GM21360 (cell line): Measurements from ENCODE around the gene RALGAPB.
"Not testable (repeated sequence)": the region's sequence is repeated elsewhere in the genome, so short reads cannot be mapped to it uniquely, and the experiment has no call there.

Experiments
- ATAC-seq: cut with Tn5 transposase; IDR thresholded peaks from one replicate; pipeline ENCODE4 v1.9.1; 2021; ENCODE audit warnings: mild to moderate bottlenecking, moderate library complexity; ENCODE audit not compliant: unreplicated experiment

RALGAPB gene

DNA sequence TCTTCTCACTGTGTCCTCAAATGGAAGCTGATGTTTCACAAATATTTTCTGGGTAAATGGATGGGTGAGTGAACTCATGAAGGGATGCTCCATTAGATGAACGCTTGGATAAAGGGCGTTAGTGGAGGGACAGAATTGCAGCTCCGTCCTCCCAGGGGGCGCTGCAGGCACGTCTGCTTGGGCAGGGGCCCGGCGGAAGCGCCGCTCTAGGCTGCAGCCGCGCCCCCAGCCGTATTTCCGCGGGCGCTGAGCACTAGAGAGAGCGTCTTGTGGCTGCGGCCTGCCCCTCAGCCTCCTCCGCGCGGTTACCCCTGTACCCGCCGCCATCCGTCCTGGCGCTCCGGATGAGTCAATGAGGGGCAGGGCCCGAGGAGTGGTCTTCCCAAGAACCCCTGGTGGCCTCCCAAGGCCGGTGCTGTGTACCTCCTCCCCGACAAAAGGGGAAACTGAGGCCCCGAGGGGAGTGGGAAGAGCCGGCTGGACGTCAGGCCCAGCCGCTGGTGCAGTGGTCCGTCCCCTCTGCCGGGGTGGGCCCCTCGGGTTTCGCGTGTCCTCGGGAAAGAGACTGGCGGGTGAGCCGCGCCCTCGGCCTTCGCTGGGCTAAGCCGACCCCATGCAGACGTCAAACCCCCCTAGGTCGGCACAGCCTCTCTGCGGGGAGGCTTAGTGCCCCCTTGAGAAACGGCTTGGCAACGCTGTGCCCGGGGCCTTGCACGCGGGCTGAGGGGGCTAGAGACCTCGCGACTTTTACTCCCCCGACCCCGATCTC, 26.0 kb upstream of the RALGAPB start:
- ATAC-seq = peak; percentile 66

DNA sequence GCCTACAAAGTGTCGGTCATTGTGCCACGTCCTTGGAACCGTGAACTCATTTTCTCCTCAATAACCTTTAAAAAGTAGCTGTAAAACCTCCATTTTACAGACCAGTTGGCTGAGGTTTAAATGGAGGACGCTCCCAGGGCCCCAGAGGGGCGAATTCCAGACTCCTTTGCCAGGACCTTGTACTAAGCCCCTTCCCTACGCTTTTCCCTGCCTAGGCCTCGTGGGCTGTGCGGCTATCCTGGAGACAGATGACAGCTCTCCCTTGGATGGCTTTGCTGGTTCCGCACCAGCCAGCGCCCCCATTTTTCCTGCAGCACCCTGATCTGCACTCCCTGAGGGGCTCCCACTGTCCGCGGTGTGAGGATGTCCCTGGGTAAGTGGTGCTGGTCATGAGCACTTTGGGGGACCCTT, 25.4 kb upstream of the RALGAPB start:
- ATAC-seq = no peak

DNA sequence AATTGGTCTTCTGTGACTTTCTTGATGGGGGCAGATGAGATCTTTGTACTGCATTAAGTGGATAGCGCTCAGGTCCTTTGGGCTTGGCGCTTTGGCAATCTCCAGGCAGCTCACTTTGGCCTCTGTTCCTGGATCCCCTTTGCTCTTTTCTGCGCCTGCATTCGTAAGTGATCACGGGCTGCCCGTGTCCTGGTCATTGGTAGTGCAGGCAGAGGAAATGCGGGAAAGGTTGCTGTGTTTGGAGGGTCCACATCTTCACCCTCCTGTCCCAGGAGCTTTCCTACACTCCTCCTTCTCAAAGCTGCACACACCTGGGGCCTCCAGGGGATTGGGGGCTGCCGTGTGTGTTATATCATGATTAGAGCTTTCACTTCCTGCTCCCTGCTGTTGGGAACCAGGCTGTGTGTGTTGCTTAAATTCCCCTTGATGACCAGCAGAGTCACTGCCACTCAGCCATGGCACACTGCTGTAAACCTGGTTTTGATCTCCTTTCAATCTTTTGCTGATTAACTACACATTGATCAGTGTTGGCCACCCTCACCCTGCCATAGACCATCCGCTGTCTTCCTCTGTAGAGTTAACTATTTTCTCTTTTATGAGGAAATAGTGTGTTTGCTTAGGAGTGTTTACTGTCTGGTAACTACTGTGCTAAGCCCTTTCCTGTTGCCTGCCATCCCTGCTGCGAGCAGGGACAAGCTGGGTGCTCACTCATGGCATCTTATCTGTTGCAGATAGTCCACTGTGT, 24.5 kb upstream of the RALGAPB start:
- ATAC-seq = no peak

DNA sequence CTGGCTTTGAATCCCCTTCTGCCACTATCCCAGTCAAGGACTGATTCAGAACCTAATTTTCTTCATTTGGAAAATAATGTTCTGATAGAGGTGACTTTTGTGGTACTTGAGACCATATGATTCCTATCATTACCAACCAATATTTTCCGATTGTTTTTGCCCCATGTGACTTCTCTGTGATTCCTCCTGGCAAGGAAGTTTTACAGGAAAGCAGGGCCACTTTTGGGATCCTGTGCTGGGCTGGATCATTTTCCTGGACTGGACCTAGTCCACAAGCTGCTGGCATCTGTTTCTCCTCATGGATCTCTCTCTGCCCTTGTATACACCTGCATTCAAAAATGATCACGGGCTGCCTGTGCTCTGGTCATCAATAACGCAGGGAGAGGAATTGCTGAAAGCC, 23.6 kb upstream of the RALGAPB start:
- no peak for ATAC-seq

DNA sequence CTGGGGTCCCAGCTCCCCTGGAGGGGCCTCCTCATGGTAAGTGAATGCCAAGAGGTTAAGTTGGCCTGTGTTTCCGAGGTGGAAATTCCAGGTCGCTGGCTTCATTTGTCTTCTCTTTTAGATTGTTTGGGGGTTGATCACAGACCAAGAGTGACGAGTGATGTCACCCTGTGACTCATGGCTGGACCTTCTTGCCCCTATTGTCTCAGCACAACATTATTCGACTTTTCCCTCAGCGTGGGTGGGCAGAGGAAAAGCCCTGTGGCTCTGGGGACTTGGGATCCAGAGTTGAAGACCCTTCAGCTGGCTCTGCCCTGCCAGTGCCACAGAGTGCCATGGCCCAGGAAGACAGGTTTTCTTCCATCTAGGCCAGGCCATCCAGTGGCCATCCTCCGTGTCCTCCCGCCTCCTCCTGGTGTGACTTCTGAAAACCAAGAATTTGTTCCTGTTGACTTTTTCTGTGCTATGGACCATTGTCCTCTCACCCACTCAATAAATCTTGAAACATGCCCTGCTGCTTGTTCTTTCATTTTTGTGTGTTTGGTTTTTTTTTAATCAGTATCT, 22.1 kb upstream of the RALGAPB start:
- no peak for ATAC-seq

DNA sequence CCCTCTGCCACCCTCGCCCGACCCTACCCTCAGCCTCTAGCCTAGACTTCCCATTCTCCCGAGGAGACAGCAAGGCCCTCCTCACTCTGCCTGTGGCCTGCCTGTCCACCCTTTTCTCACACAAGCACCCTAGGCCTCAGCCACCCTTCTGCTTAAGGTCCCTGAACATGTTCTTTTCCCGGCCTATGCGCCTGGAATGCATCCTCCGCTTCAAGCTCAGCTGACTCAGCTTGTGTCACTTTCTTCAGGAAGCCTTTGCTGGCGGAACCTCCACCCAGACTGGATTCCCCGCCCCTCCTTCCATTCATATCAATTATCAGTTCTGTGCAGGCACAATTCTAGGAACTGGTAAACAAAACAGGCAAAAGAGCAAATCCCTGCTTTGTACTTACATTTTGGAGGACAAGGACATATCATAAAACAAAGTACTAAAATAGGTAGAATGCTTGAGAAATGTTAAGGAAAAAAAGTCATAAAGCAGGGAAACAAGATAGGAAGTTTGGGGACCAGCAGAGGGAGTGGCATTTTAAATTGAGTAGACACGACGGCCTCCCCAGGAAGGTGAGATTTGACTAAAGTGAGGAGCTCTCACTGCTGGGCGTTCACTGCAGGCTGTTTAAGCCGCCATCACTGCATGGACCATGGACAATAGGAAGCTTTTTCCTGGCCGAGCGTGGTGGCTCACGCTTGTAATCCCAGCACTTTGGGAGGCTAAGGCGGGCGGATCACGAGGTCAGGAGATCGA, 19.6 kb upstream of the RALGAPB start:
- ATAC-seq = no peak

DNA sequence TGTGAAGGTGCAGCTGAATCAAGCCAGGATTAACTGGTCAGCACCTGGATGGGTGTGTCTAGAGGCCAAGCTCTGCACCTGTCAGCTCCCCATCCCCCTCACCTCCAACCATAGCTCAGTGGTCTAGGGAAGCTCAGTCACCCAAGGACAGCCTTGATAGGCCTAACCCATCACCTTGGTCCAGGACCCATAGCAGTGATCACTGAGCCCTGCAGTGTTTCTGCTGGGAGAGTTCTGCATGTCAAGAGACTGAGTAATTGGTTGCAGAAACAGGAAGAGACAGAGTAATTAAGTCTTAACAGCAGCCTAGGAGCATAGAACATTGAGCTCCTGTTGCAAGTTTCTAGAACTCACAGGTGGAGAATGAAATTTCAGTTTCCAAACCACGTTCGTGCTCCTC, 18.7 kb upstream of the RALGAPB start:
- peak; percentile 61 for ATAC-seq

DNA sequence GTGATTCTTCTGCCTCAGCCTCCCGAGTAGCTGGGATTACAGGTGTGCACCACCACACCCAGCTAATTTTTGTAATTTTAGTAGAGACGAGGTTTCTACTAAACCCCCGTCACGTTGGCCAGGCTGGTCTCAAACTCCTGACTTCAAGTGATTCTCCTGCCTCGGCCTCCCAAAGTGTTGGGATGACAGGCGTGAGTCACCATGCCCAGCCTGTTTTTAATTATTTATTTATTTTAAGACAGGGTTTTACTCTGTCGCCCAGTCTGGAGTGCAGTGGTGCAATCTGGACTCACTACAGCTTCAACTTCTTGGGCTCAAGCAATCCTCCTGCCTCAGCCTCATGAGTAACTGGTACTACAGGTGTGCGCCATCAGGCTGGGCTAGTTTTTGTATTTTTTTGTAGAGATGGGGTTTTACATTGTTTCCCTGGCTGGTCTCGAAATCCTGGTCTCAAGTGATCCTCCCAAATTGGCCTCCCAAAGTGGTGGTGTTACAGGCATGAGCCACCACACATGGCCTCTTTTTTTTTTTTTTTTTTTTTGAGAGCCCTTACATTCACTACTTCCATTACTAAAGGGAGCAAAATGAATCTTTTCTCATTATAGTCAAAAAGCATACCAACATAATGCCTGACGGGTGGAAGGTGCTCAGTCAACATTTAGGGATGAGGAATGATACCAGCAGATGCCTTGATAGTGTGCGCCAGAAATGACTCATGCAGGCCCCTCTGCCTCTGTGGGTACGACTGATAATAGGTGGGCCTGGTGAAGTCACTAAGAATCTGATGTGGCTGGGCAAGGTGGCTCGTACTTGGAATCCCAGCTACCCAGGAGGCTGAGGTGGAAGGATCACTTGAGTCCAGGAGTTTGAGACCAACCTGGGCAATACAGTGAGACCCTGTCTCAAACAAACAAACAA, 17.8 kb upstream of the RALGAPB start:
- no peak for ATAC-seq

DNA sequence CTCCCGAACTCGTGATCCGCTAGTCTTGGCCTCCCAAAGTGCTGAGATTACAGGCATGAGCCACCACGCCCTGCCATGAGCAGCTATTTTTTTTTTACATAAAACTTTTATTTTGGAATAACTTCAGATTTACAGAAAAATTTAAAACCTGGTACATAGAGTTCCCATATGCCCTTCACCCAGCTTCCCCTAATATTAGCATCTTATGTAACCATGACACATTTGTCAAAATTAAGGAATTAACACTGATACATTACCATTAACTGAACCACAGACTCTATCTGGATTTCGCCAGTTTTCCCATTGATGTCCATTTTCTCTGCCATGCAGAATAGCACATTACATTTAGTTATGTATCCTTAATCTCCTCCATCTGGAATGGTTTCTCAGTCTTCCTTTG, 14.3 kb upstream of the RALGAPB start:
- no peak for ATAC-seq

DNA sequence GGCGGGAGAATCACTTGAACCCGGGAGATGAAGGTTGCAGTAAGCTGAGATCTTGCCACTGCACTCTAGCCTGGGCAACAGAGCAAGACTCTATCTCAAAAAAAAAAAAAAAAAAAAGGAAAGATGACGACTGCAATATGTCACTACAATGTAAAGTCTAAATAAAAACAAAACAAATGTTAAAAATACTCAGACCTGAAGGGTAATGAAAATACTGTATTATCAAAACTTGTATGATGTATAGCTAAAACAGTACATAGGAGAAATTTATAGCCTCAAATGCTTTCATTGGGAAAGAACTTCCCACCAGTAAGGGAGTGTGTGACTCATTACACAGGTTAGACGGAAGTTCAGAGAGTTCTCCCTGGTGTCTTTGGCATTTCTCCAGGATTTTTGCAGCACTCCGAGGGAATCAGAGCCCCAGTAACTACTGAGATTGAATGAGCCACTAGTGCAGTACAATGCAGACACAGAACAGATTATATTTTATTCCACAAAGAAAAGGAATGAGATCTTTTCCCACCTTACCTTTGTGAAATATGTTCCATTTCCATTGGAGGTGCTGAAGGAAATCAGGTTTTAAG, 12.5 kb upstream of the RALGAPB start:
- ATAC-seq = no peak

DNA sequence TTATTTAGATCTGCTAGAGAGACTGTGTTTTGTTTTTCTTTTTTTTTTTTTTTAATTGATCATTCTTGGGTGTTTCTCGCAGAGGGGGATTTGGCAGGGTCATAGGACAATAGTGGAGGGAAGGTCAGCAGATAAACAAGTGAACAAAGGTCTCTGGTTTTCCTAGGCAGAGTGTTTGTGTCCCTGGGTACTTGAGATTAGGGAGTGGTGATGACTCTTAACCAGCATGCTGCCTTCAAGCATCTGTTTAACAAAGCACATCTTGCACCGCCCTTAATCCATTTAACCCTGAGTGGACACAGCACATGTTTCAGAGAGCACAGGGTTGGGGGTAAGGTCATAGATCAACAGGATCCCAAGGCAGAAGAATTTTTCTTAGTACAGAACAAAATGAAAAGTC, 12.0 kb upstream of the RALGAPB start:
- ATAC-seq = not testable (repeated sequence)

DNA sequence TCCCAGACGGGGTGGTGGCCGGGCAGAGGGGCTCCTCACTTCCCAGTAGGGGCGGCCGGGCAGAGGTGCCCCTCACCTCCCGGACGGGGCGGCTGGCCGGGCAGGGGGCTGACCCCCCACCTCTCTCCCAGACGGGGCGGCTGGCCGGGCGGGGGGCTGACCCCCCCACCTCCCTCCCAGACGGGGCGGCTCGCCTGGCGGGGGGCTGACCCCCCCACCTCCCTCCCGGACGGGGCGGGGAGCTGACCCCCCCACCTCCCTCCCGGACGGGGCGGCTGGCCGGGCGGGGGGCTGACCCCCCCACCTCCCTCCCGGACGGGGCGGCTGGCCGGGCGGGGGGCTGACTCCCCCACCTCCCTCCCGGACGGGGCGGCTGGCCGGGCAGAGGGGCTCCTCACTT, 11.5 kb upstream of the RALGAPB start:
- not testable (repeated sequence) for ATAC-seq

DNA sequence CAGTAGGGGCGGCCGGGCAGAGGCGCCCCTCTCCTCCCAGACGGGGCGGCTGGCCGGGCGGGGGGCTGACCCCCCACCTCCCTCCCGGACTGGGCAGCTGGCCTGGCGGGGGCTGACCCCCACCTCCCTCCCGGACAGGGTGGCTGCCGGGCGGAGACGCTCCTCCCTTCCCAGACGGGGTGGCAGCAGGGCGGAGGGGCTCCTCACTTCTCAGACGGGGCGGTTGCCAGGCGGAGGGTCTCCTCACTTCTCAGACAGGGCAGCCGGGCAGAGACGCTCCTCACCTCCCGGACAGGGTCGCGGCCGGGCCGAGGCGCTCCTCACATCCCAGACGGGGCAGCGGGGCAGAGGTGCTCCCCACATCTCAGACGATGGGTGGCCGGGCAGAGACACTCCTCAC, 11.1 kb upstream of the RALGAPB start:
- ATAC-seq = not testable (repeated sequence)

DNA sequence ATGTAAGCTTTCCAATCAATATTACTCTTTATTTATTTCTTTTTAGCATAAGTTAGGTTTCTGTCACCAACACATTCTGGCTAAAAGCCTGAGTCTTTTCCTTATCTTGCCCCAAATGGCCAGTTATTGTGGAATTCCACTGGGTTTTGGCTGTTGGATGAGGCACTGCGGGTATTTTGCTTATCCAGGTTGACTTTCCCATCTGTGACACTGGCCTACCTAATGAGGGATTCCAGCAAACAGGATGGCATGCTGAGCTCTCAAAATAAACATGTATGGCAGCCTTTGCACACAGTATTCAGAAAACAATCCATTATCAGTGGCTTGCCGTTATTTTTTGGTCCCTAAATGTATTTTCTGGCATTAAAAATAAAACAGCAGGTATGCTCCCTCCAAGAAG, 6.5 kb upstream of the RALGAPB start:
- no peak for ATAC-seq

DNA sequence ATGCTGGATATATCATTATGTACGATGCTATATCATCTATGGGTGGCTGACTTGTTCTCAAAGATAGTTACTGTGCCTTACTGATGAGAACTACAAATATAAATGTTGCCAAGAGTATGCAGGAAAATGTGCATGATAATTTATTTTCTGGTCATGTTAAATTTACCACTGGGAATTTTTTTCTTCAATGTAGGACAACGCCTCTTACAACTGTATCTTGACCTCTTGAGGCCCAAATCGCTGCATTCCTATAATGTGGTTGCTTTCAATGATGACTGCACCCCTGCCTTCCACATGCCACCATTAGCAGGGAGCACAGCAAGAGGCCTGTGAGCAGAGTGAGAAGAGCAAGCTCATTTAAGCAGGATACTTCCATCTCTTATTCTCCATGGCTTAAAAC, 5.7 kb upstream of the RALGAPB start:
- no peak for ATAC-seq

DNA sequence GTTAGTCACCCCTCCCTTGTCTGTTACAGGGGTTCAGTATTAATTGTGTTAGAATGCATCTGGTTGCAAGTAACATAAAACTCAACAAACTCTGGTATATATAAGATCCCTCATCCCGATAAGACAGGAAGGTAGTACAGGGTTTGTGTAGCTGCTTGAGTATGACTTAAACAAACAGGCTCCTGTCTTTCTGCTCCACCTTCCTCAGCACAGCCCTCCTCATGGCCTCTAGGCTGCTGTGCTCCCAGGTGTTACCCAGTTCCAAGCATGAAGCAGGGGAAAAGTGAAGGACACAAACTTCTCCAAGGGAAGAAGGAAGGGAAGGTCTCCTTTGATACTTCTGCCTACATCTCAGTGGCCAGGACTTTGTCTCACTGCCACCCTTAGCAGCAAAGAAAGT, 1.4 kb upstream of the RALGAPB start:
- ATAC-seq = no peak

DNA sequence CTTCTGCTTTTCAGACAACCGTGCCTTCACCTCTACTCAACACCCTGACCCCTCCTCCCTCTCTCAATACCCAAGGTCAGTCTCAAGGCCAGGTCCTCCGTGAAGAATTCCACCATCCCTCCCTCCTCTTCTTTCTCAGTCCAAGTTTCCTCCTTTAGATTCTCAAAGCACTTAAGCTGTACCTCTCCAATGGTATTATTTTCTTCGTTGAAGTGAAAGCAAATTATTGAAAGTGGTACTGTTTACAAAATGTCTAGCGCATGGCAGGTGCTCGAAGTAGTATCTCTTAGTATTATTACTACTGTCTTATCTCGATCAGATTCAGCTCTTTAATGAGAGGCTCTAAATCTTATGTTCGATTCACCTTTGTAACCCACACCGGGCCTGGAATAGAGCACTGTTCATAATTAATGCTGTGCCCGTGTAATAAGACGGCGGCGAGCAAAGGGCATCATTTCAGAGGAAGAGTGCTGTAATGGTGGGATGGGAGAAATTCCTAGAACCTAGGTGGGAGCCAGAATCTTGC, 593 bp upstream of the RALGAPB start:
- no peak for ATAC-seq

DNA sequence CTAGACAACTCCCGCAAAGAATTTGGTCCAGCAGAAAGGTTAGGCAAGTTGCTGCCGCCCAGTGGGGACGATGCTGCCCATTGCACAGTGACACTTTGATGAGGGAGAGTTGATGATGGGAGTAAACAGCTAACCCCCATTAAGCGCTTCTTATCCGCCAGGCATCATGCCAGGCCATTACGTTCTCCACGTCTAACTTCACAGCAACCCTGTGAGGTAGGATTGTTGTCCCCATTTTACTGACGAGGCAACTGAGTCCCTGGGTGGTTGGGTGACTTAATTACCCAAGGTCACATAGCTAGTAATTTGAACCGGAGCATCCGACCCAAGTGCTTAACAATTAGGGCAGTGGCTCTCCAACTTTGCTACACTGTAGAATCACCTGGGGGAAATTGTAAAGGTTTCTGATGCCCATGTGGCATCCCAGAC, 738 bp downstream of the RALGAPB start:
- no peak for ATAC-seq

DNA sequence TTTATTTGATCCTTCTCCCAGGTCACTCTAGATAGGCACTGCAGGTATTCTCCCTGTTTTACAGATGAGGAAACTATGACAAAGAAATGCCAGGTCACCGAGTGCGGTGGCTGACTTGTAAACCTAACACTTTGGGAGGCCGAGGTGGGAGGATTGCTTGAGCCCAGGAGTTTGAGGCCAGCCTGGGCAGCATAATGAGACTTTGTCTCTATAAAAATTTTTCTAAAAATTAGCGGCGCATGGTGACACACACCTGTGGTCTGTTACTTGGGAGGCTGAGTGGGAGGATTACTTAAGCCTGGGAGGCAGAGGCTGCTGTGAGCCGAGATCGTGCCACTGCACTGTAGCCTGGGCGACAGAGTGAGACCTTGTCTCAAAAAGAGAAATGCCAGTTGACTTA, 5.1 kb downstream of the RALGAPB start:
- no peak for ATAC-seq

DNA sequence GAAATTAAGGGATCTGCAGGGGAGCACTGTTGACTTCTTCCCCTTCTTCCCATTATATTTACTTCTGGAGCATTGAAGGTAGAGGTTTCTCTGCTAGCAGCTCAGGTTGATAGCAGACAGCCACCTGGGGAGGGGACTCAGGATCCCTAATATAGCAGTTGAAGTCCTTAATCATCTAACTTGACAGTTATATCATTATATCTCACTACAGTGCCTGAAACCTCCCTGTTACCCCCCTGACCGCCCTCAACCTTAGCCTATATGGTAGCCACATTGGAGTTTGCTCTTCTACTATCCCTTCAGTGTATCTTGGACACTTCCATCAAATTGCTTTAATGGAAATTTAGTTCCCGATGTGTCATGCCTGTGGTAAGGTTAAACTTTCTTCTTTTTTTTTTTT, 7.0 kb downstream of the RALGAPB start:
- no peak for ATAC-seq
